ENCODE data around the gene UAP1L1. TPM values are rescaled to one million over a fixed set of nuclear protein-coding genes. Genes with fewer than 3 reads are reported as not detected.

UAP1L1 gene
- total and polyA plus RNA-seq, 11 donors = 3.9 to 15.1 (median 9.4) TPM

DNA sequence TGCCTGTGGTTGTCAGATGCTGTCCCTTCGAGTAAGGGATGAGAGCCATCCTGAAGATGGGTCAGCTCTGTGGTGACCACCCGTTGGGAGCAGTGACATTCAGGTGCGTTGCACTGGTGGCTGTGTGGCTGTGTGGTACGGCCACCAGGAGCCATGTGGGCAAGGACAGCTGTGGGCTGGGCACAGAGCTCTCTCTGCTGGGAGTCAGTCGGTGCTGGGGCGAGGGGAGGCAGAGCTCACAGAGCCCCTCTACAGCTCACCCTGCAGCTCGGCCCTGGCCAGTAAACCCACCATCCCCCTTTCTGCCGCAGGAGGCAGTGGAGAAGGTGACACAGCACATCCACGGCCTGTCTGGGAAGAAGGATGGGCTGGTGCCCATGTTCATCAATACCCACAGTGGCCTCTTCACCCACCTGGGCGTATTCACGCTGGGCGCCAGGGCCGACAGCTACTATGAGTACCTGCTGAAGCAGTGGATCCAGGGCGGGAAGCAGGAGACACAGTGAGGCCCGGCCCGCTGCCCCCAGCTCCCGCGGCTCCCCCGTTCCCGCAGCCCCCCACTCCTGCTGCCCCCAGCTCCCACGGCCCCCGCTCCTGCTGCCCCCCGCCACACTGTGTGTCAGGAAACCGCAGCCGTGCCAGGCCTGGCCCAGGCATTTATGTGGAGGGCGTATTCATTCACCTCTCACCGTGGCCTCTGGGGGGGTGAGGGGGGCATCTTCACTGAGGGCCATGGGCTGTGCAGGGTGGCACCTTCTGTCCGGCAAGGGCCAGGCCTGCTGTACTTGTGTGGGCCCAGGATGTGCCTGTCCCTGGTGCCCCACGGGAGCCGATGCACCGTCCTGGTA is 28.7 kb downstream of the UAP1L1 start:
- H3K4me3 ChIP-seq = no peak overlapping the region
- intact Hi-C loops (cut with DNase I) = no loop called here

GRCh38 chr9:137106662-137107250 is 29.4 kb downstream of the UAP1L1 start:
- ATAC-seq = no peak
- H3K27me3 ChIP-seq = no peaks in the 10 kb centered on the region
- H3K27ac ChIP-seq = no peak overlapping the region
- TF ChIP-seq POLR2A (IDR thresholded peaks at IDR 0.05) = no peak
- no peak for TF ChIP-seq CTCF (IDR thresholded peaks at IDR 0.05)
- H3K4me3 ChIP-seq = no peak overlapping the region
- peaks cover 0 to 98% (median 79%) of the 10 kb centered on the region in 9 donors for H3K36me3 ChIP-seq
- 93 to 97% (median 95%) methylated on average over 18 to 27 of the region's 27 CpGs for WGBS, 4 donors
- no peaks in the 10 kb centered on the region for H3K4me1 ChIP-seq
- peak in 1 of 5 donors; percentile 29 for DNase-seq
- no peaks in the 10 kb centered on the region for H3K9me3 ChIP-seq
- intact Hi-C loops (cut with DNase I) = no loop called here

More for the DNA sequence above, 28.7 kb downstream of the UAP1L1 start:
- no peaks in the 10 kb centered on the region for H3K4me1 ChIP-seq
- H3K36me3 ChIP-seq = peaks cover 0 to 99% (median 81%) of the 10 kb centered on the region in 9 donors
- DNase-seq (no peak), ATAC-seq (no peak)
- no peak overlapping the region for H3K27ac ChIP-seq
- TF ChIP-seq POLR2A (IDR thresholded peaks at IDR 0.05) (no peak), CTCF (IDR thresholded peaks at IDR 0.05) (no peak)
- no peaks in the 10 kb centered on the region for H3K27me3 ChIP-seq
- 91 to 96% (median 94%) methylated on average over 26 to 31 of the region's 31 CpGs for WGBS, 4 donors
- no peaks in the 10 kb centered on the region for H3K9me3 ChIP-seq

GRCh38 chr9:137107312-137107921 is 30.1 kb downstream of the UAP1L1 start:
- TF ChIP-seq POLR2A (IDR thresholded peaks at IDR 0.05) (no peak), CTCF (IDR thresholded peaks at IDR 0.05) (no peak)
- Histone ChIP-seq H3K36me3 (peaks cover 0 to 98% (median 74%) of the 10 kb centered on the region in 9 donors), H3K27me3 (no peaks in the 10 kb centered on the region), H3K4me1 (no peaks in the 10 kb centered on the region), H3K27ac (no peak overlapping the region), H3K9me3 (no peaks in the 10 kb centered on the region), H3K4me3 (no peak overlapping the region)
- intact Hi-C loops (cut with DNase I) = no loop called here
- 93 to 97% (median 93%) methylated on average over 24 to 27 of the region's 27 CpGs for WGBS, 4 donors
- ATAC-seq = no peak
- DNase-seq = no peak

GRCh38 chr9:137107982-137108381 is 30.7 kb downstream of the UAP1L1 start:
- intact Hi-C loops (cut with DNase I) = no loop called here
- peak in 1 of 5 donors; percentile 53 for DNase-seq
- 85 to 97% (median 95%) methylated on average over 2 to 17 of the region's 17 CpGs for WGBS, 4 donors
- H3K27ac ChIP-seq = no peak overlapping the region
- no peaks in the 10 kb centered on the region for H3K9me3 ChIP-seq
- no peak for ATAC-seq
- no peak overlapping the region for H3K4me3 ChIP-seq
- peaks cover 0 to 98% (median 74%) of the 10 kb centered on the region in 9 donors for H3K36me3 ChIP-seq
- no peaks in the 10 kb centered on the region for H3K4me1 ChIP-seq
- TF ChIP-seq CTCF (IDR thresholded peaks at IDR 0.05) = no peak
- no peak for TF ChIP-seq POLR2A (IDR thresholded peaks at IDR 0.05)
- no peaks in the 10 kb centered on the region for H3K27me3 ChIP-seq
